Esophagus muscularis mucosa (tissue), 4 donors: Measurements from ENCODE around the gene INIP.

ENCODE experiments used
- CTCF ChIP-seq, 3 experiments: fragments of 200-600 bp in 2 of 3; fragments of 450-650 bp in 1 of 3; sonication (generic) in 2 of 3; IDR thresholded peaks; one replicate each; pipeline ENCODE4 v1.5.1; 2017 to 2019; ENCODE audit warnings: antibody characterized with exemption in 3 of 3, mild to moderate bottlenecking in 2 of 3, moderate library complexity in 1 of 3
- EP300 ChIP-seq: sonication (generic); formaldehyde crosslinking; IDR thresholded peaks from one replicate; pipeline ENCODE4 v1.6.1; 2017; ENCODE audit warnings: antibody characterized with exemption
- POLR2A ChIP-seq: fragments of 450-650 bp; IDR thresholded peaks from one replicate; pipeline ENCODE4 v1.6.1; 2017; ENCODE audit warnings: antibody characterized with exemption, moderate library complexity, mild to moderate bottlenecking, low read depth
- POLR2AphosphoS5 ChIP-seq, 2 donors: sonication (generic); formaldehyde crosslinking; IDR thresholded peaks; one replicate each; pipeline ENCODE4 v1.6.1; 2017; ENCODE audit warnings: antibody characterized with exemption in 2 of 2

DNA sequence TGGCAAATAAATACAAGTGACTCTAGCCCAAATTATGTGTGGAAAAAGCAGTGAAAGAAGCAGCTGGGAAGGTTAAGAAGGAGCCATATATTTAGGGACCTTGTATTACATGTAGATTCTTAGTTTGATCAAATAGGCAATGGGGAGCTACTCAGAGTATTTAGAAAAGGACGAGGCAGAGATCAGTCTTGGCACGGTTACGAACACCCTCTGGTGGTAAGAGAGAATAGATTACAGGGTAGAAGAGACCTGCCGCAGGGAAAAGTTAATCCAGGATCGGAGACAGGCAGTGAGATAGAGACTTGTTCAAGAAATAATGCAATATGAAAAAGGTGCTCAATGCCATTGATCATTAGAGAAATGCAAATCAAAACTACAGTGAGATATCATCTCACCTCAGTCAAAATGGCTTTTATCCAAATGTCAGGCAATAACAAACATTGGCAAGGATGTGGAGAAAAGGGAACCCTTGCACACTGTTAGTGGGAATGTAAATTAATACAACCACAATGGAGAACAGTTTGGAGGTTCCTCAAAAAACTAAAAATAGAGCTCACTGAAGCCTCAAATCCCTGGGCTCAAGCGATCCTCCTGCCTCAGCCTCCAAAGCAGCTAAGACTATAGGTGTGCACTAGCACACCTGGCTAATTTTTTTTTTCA is 12.0 kb downstream of the INIP start:
- no peak for TF ChIP-seq POLR2A
- TF ChIP-seq EP300: no peak
- peak in 1 of 3 experiments; percentile 29 for TF ChIP-seq CTCF (IDR thresholded peaks at IDR 0.05)
- TF ChIP-seq POLR2AphosphoS5 (IDR thresholded peaks at IDR 0.05): no peak
